ENCODE data around the gene ALOX12B.
A peak's percentile ranks its signal among the peaks of the same experiment; 100 is the strongest.

The ALOX12B gene

DNA sequence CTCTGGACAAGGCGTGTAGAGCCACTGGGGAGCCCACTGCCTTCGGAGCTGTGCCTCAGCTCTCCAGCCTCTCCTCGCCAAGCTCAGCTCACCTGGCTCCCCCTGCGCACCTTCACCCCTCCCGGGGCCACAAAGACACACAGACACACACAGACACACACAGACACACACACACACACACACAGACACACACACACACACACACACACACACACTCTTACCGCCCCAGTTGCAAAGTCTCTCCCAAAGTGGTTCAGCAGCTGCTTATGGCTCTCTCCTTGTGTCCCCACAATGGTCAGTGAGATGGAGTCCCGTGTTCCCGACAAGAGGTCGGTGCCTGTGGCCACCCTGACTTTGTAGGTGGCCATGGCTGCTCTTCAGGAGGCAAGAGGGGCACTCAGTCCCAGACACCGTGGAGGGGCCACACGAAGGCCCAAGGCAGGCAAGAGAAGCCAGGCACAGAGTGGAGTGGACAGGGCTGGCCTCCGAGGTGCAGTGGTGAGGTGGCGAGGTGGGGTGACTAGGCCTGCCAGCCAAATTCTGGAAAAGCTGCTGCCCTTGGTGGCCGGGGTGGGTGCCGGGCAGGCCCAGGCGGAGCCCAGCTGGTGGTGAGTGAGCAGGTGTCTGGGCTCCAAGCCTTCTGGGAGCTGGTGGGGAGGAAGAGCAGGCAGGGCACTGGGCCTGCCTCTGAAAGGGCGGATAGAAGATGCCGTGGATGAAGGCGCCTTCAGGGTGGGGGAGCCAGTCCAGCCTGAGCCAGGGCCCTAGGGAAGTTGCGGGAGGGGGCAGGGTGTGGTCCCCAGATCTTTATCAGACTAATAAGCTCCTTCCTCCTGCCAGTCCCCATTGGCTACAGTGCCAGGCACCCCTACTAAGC, at the start of gene ALOX12B:
Gene ALOX12B, minus strand, starts transcription at position 642 of the 877 bp plus-strand sequence. Its CDS starts 274 bp downstream, at position 368.
- DNase-seq = no peak

DNA sequence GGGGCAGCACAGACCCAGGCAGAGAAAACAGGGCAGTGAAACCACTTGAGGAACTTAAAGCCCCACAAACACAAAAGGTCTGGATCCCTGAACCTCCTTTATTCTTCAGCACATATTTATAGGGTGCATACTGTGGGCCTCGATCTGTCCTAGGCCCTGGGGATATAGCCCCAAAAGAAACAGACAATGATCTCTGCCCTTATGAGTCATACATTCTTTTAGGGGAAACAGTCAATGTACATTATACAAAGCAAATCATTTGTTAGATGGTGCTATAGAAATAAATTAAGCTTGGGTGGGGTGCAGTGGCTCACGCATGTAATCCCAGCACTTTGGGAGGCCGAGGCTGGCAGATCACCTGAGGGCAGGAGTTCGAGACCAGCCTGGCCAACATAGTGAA, 46.4 kb upstream of the ALOX12B start:
- DNase-seq = no peak

DNA sequence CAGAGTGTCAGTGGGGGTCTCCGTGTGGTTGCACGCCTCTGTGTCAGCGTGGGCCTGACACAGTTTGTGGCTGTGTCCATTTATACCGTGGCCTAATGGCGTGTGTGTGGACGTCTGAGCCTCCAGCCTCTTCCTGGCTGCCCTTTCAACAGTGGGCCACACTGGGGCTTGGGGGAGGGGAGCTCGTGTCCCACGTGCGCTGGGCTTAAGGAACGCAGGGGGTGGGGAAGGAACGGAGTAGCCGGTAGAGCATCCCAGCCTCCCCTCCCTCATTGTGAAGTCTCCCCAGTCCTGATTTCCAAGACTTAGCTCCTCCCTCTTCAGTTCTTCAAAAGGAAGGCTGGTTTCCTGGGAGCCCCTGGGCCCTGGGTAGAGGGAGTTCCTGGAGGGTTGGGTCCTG, 45.9 kb upstream of the ALOX12B start:
- DNase-seq = no peak

DNA sequence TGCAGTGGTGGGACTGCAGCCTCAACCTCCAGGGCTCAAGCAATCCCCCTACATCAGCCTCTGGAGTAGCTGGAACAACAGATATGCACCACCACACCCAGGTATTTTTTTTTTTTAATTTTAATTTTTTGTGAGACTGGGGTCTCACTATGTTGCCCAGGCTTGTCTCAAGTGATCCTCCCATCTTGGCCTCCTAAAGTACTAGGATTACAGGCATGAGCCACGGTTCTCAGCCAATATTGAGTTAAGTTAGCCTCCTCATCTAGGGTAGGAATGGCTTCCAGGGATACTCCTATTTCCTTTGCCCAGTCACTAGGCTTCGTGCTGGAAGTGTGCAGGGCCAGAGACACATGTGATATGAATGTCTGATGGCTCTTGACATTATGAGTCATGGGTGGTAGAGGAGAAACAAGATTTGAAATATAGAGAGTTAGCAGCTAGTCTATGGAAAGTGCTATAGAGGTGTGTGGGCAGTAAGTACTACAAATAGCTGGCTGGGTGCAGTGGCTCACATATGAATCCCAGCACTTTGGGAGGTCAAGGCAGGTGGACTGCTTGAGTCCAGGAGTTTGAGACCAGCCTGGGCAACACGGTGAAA, 44.4 kb upstream of the ALOX12B start:
- no peak for DNase-seq

DNA sequence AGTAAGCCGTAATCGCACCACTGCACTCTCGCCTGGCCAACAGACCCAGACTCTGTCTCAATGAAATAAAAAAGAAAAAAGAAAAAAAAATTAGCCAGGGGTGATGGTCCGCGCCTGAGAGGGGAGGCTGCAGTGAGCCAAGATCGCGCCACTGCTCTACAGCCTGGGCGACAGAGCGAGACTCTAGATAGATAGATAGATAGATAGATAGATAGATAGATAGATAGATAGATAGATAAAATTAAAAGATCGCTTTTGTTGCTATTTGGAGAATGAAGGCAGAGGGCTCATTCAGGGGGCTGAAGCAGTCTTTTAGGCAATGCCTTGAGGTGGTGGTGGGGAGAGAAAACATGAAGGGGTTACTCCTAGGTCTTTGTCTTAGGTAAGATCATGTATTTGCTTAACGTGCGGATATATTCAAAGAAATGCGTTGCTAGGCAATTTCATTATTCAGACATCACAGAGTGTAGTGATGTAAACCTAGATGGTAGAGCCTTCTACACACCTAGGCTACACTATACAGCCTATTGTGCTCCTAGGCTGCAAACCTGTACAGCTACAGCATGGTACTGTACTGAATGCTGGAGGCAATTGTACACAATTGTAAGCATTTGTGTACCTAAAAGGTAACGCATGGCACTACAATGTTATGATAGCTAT, 40.7 kb upstream of the ALOX12B start:
- DNase-seq = no peak

DNA sequence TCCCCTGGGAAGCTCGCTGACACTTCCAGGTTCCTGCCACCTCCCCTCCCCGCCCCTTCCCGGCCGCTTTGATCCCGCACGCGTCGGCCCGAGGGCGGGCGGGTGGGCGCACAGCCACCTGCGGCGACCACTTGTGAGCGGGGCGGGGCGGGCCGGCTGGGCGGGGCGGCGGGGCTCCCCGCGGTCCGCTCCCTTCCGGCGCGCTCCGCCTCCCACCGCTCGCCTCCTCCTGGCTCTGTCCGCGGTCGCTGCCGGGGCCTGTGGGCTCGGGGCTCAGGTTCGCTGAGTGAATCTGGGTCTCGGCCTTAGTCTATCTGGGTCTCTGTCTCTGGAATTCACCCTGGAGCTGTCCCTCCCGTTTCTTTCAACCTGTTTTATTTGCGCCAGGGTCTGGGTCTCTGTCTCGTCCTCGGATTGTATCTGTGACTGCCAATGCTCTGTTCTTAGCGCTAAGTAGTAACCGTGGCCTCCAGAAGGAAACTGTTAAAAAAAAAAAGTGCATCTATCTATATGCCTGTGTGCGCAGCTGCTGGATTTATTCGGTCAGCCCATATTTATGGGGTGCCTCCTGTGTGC, 39.1 kb upstream of the ALOX12B start:
- no peak for DNase-seq

DNA sequence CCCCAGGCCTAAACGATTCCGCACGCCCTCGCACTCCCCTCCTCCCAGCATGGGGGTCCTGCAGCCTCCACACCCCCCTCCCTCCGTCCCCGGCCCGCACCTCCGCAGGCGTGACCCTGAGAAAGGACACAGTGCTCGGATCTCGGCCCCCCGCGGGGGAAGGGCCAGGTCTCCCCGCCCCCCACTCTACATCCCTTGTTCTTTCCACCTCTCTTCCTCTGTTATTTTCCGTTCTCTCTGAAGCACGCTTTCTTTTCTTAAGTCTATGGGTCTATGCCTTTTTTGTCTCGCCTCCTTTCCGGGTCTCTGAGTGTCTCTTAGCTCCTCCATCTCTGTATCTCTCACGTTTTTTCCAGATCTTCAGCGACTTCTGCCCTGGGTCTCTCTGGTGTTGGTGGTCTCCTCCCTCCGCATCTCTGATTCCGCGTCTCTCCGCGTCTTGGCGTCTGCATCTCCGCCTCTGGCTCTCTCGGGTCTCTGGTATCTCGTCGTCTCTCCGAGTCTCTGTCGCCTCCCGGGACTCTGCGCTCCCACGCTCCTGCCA, 38.5 kb upstream of the ALOX12B start:
- no peak for DNase-seq

DNA sequence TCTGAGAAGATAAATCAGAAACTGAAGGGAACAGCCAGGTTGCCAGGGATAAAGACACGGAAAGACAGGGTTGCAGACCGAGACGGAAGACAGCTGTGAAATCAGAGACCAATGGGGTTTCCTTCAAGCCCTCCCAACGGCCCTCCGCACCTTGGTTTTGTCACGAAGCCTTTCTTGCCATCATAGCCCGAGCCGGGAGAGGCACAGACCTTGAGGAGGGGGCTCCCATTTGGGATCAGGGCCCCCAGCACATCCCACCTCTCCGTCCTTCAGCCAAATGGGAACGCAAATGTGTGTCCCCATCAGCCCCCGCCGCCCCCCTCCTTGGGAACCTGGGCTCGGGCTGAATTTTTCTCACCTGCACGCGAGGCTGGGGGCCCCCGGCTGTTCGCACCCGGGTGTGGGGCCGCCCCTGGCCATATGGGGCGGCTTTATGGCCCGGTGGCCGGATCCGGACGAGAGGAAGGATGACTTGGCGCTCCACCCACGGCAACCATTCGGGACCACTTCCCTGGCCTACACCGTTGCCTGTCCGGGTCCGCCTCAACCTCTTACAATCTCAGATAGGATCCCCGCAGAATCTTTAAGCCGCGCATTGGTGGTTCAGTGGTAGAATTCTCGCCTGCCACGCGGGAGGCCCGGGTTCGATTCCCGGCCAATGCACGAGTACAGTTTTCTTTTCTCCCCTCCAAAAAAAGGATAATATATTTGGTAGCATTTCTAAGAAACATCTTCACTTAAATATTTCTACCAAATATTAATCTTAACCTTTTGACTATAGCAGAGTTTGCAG, 37.8 kb upstream of the ALOX12B start:
- DNase-seq = no peak

DNA sequence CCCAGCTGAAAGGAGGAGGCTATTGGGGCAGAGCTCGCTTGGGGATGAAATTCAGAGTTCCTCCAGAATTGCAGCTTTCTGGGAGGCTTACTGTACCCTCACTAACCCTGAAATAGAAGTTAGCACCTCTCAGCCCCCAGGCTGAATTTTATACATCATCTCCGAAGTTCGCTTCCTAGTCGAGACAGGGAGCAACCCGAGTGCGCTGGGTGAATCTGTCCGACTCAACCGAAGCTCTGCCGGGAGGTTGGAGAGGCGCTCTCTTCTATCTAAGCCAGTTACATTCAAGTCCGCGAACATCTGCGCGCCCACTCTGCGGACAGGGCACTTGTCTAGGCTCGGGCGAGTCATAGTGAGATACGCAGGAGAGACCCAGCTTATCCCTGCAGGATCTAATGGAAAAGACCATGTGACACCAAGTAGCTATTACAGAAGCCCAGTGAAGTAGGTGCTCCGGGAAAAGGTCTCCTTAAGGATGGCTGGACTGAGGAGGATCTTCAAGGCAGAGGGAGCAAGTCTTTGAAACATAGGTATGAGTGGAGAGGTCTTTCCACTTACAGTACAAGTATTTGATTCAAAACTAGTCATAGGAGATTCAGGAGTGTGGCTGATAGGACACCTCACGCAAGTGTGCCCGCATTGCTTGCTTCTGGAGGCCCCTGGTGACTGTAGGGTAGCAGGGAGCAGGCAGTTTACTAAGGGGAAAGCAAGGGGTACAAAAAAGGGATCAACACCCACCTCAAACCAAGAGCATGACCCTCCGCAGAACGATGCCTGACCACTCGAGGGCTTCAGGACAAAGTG, 37.0 kb upstream of the ALOX12B start:
- no peak for DNase-seq

DNA sequence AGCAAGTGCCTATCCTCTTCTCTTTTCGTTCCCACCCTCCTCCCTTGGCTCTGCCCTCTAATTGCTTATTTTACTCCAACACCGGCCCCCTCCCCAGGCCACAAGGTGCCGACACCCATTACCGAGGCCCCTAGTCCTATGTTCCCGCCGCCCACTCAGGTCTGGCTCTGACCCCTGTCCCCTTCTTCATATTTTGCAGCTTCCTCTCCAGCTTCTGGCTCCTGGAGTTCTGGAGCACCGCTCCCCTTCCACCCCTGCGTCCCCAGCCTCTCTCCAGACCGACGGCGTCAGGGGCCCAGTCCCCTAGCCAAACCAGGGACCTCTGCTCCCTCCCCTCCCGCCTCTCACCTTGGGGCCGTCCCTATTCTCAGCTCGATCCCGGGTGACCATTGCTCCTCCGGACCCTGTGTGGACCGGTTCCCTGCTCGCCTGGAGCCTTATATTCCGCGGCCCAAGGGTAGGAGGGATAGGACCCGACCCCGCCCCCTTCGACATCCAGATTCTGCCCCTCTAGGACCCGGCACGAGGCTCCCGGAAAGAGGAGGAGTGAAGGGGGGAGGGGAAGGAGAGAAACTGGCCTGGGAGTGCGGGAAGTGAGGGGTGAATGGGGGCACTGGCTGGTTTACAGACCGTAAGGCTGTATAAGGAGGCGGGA, 36.3 kb upstream of the ALOX12B start, which contains the start of gene HES7:
Gene HES7, minus strand, starts transcription at position 412 of the 655 bp plus-strand sequence. Its CDS starts 22 bp downstream, at position 390.
- DNase-seq = no peak

DNA sequence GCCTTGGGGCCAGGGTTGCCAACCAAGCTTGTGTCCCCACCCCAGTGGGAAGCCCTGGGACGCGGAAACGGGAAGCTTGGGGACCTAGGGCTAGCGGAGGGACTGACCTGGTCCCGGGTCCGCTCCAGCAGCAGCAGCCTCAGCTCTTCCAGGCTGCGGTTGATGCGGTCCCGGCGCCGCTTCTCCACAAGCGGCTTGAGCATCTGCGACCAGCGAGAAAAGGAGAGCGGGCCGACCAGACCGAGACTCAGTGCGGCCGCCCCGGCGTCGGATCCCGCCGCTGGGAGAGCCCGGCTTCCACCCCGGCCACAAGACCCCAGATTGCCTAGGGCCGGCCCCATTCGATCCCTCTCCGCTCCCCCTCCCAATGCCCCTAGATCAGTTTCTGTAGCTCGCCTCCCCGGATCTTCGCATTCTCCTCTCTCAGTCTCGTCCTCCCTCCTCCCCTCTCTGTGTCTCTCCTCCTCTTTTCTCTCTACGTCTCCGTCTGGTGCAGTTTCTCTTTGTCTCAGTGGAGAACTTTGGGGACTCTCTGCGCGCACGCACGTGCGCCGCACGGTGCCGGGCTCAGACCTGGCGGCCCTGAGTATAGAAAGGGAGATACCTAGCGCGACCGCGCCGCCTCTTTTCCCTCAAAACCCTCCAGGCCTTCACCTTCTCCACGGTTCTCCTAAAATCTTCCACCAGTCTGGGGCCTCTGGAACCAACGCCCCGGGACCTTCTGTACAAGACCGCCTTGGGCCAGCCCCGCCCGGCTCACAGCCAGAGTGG, 35.6 kb upstream of the ALOX12B start:
- no peak for DNase-seq

DNA sequence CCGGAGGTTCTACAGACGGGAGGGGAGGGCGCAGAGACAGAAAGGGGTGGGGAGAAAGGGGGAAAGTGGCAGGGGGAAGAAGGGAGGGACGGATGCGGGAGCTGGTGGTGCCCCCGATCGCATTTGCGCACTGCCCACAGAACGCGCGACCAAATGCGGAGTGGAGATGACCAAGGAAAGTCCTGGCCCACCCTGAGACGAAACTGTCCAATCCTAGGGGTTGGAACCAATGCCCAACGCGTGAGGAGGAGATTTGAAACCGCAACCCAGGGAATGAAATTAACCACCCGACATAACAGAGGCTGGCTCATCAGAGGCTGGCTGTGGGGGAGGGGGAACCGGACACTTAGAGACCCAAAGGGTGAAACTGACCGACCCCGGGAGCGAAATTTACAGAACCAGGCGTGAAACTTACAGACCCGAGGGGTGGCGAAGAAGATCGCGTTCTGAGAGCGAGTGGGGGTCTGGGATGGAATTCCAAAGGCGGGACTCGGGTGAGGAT, 35.0 kb upstream of the ALOX12B start:
- no peak for DNase-seq

DNA sequence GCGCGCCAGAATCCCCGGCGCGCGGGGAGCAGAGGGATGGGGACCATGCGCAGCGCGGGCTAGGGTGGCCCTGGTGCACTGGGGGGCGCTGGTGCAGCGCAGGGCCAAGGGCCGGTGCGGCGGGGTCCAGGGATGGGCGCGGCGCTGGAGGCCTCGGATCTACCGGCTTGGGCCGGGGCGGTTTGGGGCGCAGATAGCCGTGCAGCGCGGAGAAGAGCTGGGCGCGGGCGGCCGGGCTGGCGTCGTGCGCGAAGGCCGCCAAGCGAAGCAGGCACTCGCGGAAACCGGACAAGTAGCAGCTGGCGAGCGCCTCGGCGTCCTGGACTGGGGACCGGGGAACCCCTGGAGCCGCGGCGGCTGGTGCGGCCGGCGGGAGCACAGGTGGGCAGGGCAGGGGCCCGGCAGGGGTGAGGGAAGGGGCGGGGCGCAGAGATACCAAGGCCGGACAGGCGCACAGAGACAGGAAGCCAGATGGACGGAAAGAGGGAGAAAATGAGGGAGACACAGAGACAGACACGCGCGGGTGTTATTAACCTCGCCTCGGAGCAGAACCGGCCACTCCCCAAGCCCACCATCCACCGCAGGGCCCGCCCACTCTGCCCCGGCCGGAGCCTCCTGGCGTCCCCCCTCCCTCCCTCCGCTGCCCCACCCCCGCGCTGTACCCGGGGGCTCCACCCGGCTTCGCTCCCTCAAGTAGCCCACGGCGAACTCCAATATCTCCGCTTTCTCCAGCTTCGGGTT, 34.3 kb upstream of the ALOX12B start:
- no peak for DNase-seq

DNA sequence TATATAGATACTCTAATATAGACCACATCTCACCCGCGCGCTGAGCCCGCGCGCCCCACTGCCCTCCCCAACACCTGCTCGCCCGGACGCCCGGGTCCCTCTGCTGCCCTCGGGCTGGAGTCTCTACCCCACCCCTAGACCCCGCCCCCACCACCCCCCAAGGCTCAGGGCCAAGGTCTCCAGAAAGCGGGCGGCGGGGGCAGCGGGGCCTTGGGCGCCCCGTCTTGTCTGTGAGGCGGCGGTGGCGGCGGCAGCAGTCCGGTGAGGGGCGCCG, 33.8 kb upstream of the ALOX12B start:
- DNase-seq = no peak

DNA sequence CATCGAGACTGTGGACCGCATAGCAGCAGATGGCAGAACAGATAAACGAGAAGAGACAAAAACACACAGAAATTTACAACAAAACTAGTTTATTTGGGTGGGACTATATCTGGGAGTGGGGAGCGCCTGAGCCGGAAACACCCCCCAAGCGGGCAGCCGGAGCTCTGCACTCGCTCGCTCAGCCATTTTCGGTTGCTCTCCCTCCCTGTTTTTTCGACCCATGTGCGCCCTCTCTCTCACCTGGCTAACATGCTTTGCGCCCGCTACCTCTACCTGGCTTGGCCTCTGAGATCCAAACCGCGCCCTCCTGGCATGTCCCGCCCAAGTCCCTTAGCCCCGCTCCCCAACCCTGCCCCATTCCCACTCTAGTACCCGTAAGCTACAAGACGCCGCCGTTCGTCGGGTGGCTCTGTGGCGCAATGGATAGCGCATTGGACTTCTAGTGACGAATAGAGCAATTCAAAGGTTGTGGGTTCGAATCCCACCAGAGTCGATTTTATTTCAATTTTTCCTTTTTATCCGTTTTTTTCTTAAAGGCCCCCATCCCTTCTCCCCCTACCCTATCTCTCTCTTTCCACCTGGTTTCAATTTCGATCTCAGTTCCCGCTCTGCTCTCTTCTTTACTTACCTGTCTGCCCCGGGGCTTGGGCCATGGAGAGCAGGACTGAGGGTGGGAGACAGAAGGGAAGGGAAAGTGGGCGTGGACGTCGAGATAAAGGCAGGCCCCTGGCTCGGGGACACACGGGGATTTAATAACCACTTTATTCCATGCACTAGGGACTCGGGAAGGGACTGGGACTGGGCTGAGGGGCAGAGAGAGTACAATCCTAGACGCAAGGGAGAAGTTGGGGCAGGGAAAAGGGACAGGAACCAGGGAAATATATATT, 33.2 kb upstream of the ALOX12B start:
- DNase-seq = peak; percentile 60

DNA sequence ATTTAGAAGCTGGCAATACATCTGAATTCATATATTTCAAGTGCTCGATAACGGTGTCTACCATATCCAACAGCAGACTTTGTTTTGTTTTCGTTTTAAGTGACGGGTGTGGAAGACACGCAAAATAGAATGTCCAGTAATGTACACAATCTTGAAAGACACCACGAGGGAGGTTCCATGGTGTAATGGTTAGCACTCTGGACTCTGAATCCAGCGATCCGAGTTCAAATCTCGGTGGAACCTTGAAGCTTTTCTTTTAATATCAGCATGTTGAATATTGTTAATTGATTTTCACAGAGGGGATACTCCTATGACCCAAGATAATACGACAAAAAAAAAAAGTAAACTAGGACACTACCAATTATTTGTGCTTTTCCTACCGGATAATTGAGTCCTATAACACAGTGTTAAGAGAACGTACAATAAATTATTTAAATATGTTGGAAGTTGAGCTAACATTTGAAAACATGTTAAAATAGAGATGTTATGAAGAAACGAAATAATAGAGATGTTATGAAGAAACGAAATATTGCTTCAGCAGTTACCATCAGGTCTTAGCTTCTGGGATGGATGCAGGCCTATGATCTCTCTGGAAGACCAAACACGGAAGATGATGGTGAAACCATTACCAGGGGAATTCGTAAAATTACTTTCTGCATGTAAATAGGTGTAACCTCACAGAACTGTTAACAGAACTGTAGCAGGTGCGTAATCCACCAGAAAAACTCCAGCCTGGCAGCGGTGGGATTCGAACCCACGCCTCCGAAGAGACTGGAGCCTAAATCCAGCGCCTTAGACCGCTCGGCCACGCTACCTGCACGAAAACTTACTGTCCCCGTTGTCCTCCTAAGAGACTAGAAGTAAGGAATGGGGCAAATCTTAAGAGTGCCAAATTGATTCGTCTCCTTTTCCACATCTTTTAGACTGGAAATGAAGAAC, 32.3 kb upstream of the ALOX12B start:
- peak; percentile 84 for DNase-seq

Data from NCI-H446 treated with DMSO at 0.1 percent for 48 hours (cell line).